Measurements from ENCODE around the gene ZDHHC20.

The ZDHHC20 gene

GRCh38 chr13:21359855-21360254 lies 99.2 kb downstream of the ZDHHC20 start:
- no peak for DNase-seq (ENCODE audit: low read depth)
- H3K4me3 ChIP-seq (ENCODE audit: low read depth, low read length), result no peak overlapping the region
- TF ChIP-seq, protein P1, sequence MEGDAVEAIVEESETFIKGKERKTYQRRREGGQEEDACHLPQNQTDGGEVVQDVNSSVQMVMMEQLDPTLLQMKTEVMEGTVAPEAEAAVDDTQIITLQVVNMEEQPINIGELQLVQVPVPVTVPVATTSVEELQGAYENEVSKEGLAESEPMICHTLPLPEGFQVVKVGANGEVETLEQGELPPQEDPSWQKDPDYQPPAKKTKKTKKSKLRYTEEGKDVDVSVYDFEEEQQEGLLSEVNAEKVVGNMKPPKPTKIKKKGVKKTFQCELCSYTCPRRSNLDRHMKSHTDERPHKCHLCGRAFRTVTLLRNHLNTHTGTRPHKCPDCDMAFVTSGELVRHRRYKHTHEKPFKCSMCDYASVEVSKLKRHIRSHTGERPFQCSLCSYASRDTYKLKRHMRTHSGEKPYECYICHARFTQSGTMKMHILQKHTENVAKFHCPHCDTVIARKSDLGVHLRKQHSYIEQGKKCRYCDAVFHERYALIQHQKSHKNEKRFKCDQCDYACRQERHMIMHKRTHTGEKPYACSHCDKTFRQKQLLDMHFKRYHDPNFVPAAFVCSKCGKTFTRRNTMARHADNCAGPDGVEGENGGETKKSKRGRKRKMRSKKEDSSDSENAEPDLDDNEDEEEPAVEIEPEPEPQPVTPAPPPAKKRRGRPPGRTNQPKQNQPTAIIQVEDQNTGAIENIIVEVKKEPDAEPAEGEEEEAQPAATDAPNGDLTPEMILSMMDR (IDR thresholded peaks at IDR 0.05; ENCODE audit: low read depth, low read length, missing control alignments), result no peak

DNA sequence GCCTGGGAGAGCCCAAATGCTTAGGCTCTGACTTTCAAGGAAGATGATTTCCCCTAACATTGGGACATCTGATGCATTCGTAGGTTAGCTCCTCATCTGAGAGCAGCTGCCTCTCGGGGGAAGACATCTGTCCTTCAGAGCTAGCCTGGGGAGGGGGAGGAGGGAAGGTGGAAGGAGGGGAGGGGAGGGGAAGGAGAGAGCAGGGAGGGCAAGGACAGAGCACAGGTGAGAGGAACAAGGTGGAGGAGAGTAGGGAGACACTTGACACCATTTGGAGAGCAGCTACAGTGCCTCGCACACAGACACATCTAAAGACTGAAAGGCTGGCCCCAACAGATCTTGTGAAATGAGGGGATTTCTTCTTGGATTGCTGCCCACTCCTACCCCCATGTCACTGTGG lies 103.8 kb downstream of the ZDHHC20 start:
- TF ChIP-seq, protein P1 (IDR thresholded peaks at IDR 0.05; ENCODE audit: low read depth, low read length, missing control alignments), result no peak
- H3K4me3 ChIP-seq (ENCODE audit: low read depth, low read length), result no peak overlapping the region
- DNase-seq (ENCODE audit: low read depth), result no peak

DNA sequence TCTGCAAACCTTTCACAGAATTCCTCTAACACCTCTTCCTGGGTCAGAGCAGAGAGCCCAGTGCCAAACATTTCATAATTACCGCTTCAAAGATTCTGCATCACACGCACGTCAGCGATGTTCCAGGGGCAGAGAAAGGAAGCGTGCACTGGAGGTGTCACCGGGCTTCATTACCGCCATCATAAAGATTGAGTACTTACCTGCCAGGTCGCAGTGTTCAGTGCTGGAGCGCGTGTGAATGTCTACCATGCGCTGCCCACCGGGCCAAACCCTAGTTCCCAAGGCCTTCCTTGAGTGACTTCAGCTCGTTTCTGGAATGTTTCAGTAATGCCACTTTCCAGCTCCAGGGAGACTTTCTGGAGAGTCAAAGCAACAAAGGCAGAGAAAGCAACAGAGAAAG lies 104.4 kb downstream of the ZDHHC20 start:
- DNase-seq (ENCODE audit: low read depth), result no peak
- no peak overlapping the region for H3K4me3 ChIP-seq (ENCODE audit: low read depth, low read length)
- TF ChIP-seq, protein P1 (IDR thresholded peaks at IDR 0.05; ENCODE audit: low read depth, low read length, missing control alignments), result no peak

DNA sequence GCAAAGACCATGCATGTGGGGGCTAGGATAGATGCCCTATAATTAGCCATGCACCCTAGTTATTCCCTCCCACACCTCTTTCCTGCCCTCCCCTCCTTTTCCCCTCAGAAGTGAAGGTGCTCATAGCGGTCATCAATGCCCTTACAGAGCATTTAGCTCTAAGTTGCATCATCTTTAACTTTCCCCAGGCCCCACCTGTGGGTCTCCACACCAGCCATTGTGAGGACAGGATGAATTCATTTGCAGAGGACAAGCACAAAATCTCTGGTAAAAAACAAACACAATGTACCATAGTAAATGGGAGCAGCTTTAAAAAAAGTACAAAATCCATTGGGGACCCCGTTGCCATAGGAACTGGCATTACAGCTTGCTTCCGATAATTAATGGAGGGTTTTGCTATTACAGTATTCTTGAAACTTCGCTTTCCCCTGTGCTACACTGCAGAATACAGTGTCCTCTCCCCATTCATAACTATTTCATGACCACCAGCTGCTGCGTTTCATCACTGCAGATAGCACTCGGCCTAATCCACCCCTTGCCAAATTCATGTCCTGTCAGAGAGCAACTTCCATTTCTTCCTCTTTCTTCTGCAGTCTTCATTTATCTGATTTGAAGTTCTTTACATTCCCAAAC lies 110.5 kb downstream of the ZDHHC20 start:
- DNase-seq (ENCODE audit: low read depth), result no peak
- TF ChIP-seq, protein P1 (IDR thresholded peaks at IDR 0.05; ENCODE audit: low read depth, low read length, missing control alignments), result no peak
- no peak overlapping the region for H3K4me3 ChIP-seq (ENCODE audit: low read depth, low read length)

- no peak overlapping the region for H3K4me3 ChIP-seq (ENCODE audit: low read depth, low read length)
- no peak for DNase-seq (ENCODE audit: low read depth)
- TF ChIP-seq, protein P1 (IDR thresholded peaks at IDR 0.05; ENCODE audit: low read depth, low read length, missing control alignments), result no peak
These were observed 111.3 kb downstream of the ZDHHC20 start for GRCh38 chr13:21347753-21348318.

- peak overlapping the region; percentile 29 for H3K4me3 ChIP-seq (ENCODE audit: low read depth, low read length)
- TF ChIP-seq, protein P1 (IDR thresholded peaks at IDR 0.05; ENCODE audit: low read depth, low read length, missing control alignments), result no peak
- no peak for DNase-seq (ENCODE audit: low read depth)
These were observed 114.4 kb downstream of the ZDHHC20 start for GRCh38 chr13:21344662-21345176.

DNA sequence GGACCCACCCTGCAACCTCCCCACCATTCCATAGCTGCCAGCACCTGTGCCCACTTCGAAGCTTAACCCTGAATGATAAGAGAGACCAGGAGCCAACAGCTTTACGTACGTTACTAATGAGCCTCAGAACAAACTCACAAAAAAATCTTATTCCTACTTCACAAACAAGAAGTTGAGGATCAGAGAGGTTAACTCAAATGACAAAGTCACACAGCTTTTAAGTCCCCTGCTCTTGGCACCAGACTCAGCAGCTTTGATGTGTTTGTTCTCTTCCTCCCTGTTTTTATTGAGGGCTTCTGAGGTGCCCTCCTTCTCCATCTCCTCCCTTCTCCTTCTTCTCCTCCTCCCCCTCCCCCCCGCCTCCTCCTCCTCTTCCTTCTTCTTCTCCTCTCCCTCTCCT lies 115.4 kb downstream of the ZDHHC20 start:
- no peak overlapping the region for H3K4me3 ChIP-seq (ENCODE audit: low read depth, low read length)
- TF ChIP-seq, protein P1 (IDR thresholded peaks at IDR 0.05; ENCODE audit: low read depth, low read length, missing control alignments), result no peak
- DNase-seq (ENCODE audit: low read depth), result no peak

Measured in GM12864 (cell line).